Measurements from ENCODE around the gene SLC26A6. TPM values are rescaled to one million over a fixed set of nuclear protein-coding genes. Genes with fewer than 3 reads are reported as not detected.

Gene SLC26A6
- total and polyA plus RNA-seq, 2 of the 13 experiments (the other 11 are each of a cell fraction or from before 2014, with no cell fraction given) = 40.7 to 184 TPM

DNA sequence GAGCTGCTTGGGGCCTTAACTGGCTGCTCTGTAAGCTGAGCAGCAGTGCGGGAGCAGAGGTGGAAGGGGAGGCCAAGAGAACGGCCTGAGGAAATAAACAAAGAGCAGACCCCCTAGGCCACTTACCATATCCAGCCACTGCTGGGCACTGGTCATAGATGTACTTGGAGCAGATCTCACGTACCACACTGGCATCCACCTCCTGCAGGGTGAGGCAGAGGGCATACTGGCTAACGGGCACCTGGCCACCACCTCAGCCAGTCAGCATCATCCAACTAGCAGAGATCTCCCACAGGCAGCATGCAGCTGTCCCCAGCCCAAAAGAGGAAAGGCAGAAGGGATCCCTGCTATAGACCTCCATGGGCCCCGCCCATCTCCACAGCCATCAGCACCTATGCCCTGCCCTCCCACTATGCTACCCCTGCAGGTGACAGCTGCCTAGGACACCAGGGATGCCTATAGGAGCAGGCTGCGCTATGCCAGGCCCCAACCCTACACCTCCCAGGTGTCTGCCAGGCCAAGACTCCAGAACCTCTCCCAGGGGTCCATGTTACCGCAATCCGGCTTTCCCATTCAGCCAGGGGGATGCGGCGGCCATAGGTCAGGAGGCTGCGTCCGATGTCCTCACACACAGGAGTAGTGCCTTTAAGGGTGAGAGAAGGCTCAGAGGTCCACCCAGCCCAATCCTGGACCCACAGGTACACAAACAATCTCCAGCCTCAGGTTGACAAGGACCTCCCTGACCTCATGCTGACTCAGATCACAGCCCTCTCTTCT, 35.6 kb downstream of the SLC26A6 start (continued):
- TF ChIP-seq RXRA (CRISPR knock-in tag; IDR thresholded peaks at IDR 0.05) = no peak

- CTCF ChIA-PET (ENCODE audit: low intra/inter-chr PET ratio, low total read pairs) = no interaction called here
- H3K9ac ChIP-seq (ENCODE audit: insufficient read depth, low read depth, low read length) = no peak overlapping the region
- peaks cover 9% of the 10 kb centered on the region; the same call in 1 of the 2 replicates for H4K20me1 ChIP-seq (ENCODE audit: insufficient read depth, low read length)
- DNase-seq (ENCODE audit: low spot score) (no peak), FAIRE-seq (no peak), ATAC-seq (no peak)
- H3K79me2 ChIP-seq (ENCODE audit: insufficient read depth, low read length) = no peaks in the 10 kb centered on the region
- no peaks in the 10 kb centered on the region for H3K27me3 ChIP-seq (ENCODE audit: control insufficient read depth in 1 of 2, insufficient read depth in 2 of 2, low read length in 2 of 2)
- BruUV-seq (replicated peaks) = no TSS peak
- POLR2A ChIA-PET = interaction anchor here (1.0 to 3.3 kb wide), 6 partner anchors 10 to 37 kb away, joined by 3 to 11 read pairs (median 4); partner anchors contain the start of genes SLC26A6 and UQCRC1
- H3K4me2 ChIP-seq (ENCODE audit: low read depth, low read length) = no peak overlapping the region
- H3K9me3 ChIP-seq (ENCODE audit: low read length) = no peaks in the 10 kb centered on the region
- intact Hi-C loops (cut with micrococcal nuclease; ENCODE audit: unreplicated experiment) (no loop called here), in situ Hi-C loops (cut with HindIII; ENCODE audit: extremely low pct_ligation_motif_present, low pct_unique_long_range_greater_than_20kb) (no loop called here)
- H2AFZ ChIP-seq (ENCODE audit: low read length) = no peak overlapping the region
- 96% methylated on average over 11 of the region's 11 CpGs for WGBS (ENCODE audit: low lambda C conversion rate)
- H3K36me3 ChIP-seq (replicated peaks in 1 of 2; ENCODE audit: control insufficient read depth in 1 of 2, insufficient read depth in 2 of 2, low read length in 2 of 2) = peaks cover 37 to 62% of the 10 kb centered on the region in 2 experiments
- no peak overlapping the region for H3K4me3 ChIP-seq (replicated peaks in 1 of 3; ENCODE audit: insufficient read depth in 1 of 3, low read depth in 2 of 3, low read length in 3 of 3)
- no peak overlapping the region for H3K27ac ChIP-seq (ENCODE audit: extremely low read length, insufficient read depth, low read length)
- peaks cover 45% of the 10 kb centered on the region for H3K4me1 ChIP-seq (ENCODE audit: insufficient read depth, low read length)
- no peak for TF ChIP-seq ZKSCAN8 (CRISPR knock-in tag; IDR thresholded peaks at IDR 0.05; ENCODE audit: borderline replicate concordance)
- TF ChIP-seq ZHX2 (IDR thresholded peaks at IDR 0.05; ENCODE audit: low read depth) = no peak
- no peak for TF ChIP-seq ZHX2 (CRISPR knock-in tag; IDR thresholded peaks at IDR 0.05; ENCODE audit: borderline replicate concordance)
- TF ChIP-seq TERF1 (CRISPR knock-in tag; IDR thresholded peaks at IDR 0.05) = no peak
- TF ChIP-seq TBX3 (IDR thresholded peaks at IDR 0.05; ENCODE audit: borderline replicate concordance) = no peak
- TF ChIP-seq ZUFSP (CRISPR knock-in tag; IDR thresholded peaks at IDR 0.05; ENCODE audit: borderline replicate concordance) = no peak
- TF ChIP-seq, protein P1, sequence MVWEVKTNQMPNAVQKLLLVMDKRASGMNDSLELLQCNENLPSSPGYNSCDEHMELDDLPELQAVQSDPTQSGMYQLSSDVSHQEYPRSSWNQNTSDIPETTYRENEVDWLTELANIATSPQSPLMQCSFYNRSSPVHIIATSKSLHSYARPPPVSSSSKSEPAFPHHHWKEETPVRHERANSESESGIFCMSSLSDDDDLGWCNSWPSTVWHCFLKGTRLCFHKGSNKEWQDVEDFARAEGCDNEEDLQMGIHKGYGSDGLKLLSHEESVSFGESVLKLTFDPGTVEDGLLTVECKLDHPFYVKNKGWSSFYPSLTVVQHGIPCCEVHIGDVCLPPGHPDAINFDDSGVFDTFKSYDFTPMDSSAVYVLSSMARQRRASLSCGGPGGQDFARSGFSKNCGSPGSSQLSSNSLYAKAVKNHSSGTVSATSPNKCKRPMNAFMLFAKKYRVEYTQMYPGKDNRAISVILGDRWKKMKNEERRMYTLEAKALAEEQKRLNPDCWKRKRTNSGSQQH (CRISPR knock-in tag; IDR thresholded peaks at IDR 0.05; ENCODE audit: low read depth) = no peak
- no peak for TF ChIP-seq PAF1 (CRISPR knock-in tag; IDR thresholded peaks at IDR 0.05)
- no peak for TF ChIP-seq IKZF4 (CRISPR knock-in tag; IDR thresholded peaks at IDR 0.05; ENCODE audit: borderline replicate concordance, low read depth, not compliant biosample characterization)
Observed at GRCh38 chr3:48599077-48599501, 36.2 kb downstream of the SLC26A6 start.

Data from HepG2 (cell line).